ENCODE results near the gene ACBD4.

DNA sequence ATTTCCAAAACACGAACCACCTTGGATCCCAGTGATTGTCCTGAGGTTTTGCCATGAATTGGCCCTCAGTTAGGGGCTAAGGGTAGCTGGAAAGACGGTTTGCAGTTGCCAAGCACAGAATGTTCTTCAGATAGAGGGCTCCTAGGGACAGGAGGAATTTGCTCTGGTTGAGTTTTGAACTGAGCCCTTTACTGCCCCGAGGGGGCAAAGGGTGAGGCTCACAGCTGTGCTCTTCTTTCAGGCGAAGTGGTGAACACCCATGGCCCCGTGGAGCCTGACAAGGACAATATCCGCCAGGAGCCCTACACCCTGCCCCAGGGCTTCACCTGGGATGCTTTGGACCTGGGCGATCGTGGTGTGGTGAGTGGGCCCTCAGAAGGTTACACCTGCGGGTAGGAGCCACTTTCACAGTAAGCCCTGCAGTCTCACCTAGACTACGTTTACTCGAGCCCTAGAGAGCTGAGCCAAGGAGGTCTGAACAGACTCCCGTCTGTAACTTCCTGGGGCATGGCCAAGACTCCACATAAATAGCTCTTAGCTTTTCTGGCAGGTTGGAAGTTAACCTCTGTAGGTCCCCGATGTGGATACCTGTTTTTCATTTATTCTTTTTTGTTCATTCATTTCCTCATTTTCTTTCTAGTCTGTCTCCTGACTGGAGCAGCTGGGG is 41.9 kb upstream of the ACBD4 start:
- no peak for TF ChIP-seq EZH2 (IDR thresholded peaks at IDR 0.05; ENCODE audit: borderline replicate concordance)
- TF ChIP-seq, protein P1, sequence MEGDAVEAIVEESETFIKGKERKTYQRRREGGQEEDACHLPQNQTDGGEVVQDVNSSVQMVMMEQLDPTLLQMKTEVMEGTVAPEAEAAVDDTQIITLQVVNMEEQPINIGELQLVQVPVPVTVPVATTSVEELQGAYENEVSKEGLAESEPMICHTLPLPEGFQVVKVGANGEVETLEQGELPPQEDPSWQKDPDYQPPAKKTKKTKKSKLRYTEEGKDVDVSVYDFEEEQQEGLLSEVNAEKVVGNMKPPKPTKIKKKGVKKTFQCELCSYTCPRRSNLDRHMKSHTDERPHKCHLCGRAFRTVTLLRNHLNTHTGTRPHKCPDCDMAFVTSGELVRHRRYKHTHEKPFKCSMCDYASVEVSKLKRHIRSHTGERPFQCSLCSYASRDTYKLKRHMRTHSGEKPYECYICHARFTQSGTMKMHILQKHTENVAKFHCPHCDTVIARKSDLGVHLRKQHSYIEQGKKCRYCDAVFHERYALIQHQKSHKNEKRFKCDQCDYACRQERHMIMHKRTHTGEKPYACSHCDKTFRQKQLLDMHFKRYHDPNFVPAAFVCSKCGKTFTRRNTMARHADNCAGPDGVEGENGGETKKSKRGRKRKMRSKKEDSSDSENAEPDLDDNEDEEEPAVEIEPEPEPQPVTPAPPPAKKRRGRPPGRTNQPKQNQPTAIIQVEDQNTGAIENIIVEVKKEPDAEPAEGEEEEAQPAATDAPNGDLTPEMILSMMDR (IDR thresholded peaks at IDR 0.05; ENCODE audit: poor library complexity), result no peak
- no peak for TF ChIP-seq EZH2phosphoT487 (IDR thresholded peaks at IDR 0.05; ENCODE audit: low read depth, severe bottlenecking, unreplicated experiment)
